GM10248 (cell line): Measurements from ENCODE around the gene CTNNA3.

Experiments
- CTCF ChIA-PET: fragments of 300-600 bp; sonication (Branson Sonifier 250); formaldehyde crosslinking; extraction: SDS; loops from one replicate; lab custom pipeline; 2021; ENCODE audit warnings: antibody characterized with exemption; lab: Yijun Ruan, JAX
- POLR2A ChIA-PET: fragments of 350-650 bp; sonication (Branson Sonifier 250); formaldehyde crosslinking; extraction: SDS; loops from one replicate; lab custom pipeline; 2020; ENCODE audit warnings: antibody characterized with exemption; lab: Yijun Ruan, JAX
- DNase-seq: peaks from one replicate; pipeline ENCODE4 v3.0.0; 2012; ENCODE audit errors: extremely low spot score
- CTCF ChIP-seq: IDR thresholded peaks from 2 replicates; pipeline ENCODE4 v1.5.1; 2012; ENCODE audit warnings: mild to moderate bottlenecking, low read depth; ENCODE audit errors: extremely low read depth, missing control alignments, control extremely low read depth

The CTNNA3 gene

GRCh38 chr10:67043041-67043440 is 653.0 kb downstream of the CTNNA3 start:
- CTCF ChIA-PET = no interaction called here
- DNase-seq = no peak
- TF ChIP-seq CTCF = no peak
- POLR2A ChIA-PET = no interaction called here

GRCh38 chr10:67036808-67037207 is 659.2 kb downstream of the CTNNA3 start:
- DNase-seq = no peak
- POLR2A ChIA-PET = no interaction called here
- CTCF ChIA-PET = no interaction called here
- TF ChIP-seq CTCF = no peak

- TF ChIP-seq CTCF = no peak
- CTCF ChIA-PET = interaction anchor here (1.3 to 1.9 kb wide), 2 partner anchors 11 to 22 kb away, joined by 3 to 4 read pairs; no protein-coding TSS in a partner anchor
- DNase-seq = no peak
- POLR2A ChIA-PET = no interaction called here
Measured at GRCh38 chr10:67033878-67034277, 662.1 kb downstream of the CTNNA3 start.

- TF ChIP-seq CTCF = no peak
- POLR2A ChIA-PET = no interaction called here
- CTCF ChIA-PET = no interaction called here
- no peak for DNase-seq
Measured at GRCh38 chr10:67022099-67022498, 673.9 kb downstream of the CTNNA3 start.

- no peak for DNase-seq
- POLR2A ChIA-PET = no interaction called here
- CTCF ChIA-PET = no interaction called here
- no peak for TF ChIP-seq CTCF
Measured at GRCh38 chr10:67017218-67017617, 678.8 kb downstream of the CTNNA3 start.

GRCh38 chr10:67015225-67015624 is 680.8 kb downstream of the CTNNA3 start:
- TF ChIP-seq CTCF = no peak
- POLR2A ChIA-PET = no interaction called here
- no peak for DNase-seq
- CTCF ChIA-PET = interaction anchor here (1.0 kb wide), 1 partner anchor 25 kb away, joined by 3 read pairs; no protein-coding TSS in a partner anchor
